Measurements from ENCODE around the gene USP27X. TPM values are rescaled to one million over a fixed set of nuclear protein-coding genes. Genes with fewer than 3 reads are reported as not detected.
A peak's percentile ranks its signal among the peaks of the same experiment; 100 is the strongest.

The USP27X gene
- 3.6 and 6.3 TPM in 2 replicates for total RNA-seq (2012; rRNA removed)
- polyA plus RNA-seq (2012; rRNA removed) = 2.3 and 2.7 TPM in 2 replicates
- polyA plus RNA-seq (2012; cell fraction: cytosol; rRNA removed) = 1.1 and 1.4 TPM in 2 replicates
- polyA plus RNA-seq (2012; cell fraction: nucleus; rRNA removed; ENCODE audit: low replicate concordance) = 0.28 and 0.57 TPM in 2 replicates
- percentile 38 among the genes with signal in this experiment for Bru-seq, nascent RNA
- BruChase-seq, experiment 1, labeled RNA remaining after a 6-hour chase = percentile 38 among the genes with signal in this experiment
- percentile 53 among the genes with signal in this experiment for BruChase-seq, experiment 2, labeled RNA remaining after a 2-hour chase
- long read RNA-seq, partial matches to known transcripts = 0 of 3 reads
- long read RNA-seq, other reads (novel, unspliced or antisense) = 0 of 3 reads

- peak within 1 kb of the TSS; percentile 69 for H3K9ac ChIP-seq (ENCODE audit: low read depth, low read length)
- in situ Hi-C loops (cut with MboI; ENCODE audit: low sequenced_read_pairs) (no loop called here), intact Hi-C loops (cut with micrococcal nuclease) (no loop called here), dilution Hi-C loops (cut with HindIII; ENCODE audit: low sequenced_read_pairs, unreplicated experiment) (no loop called here)
- peak within 1 kb of the TSS; percentile 91 for H2AFZ ChIP-seq (replicated peaks; ENCODE audit: low read length, poor library complexity)
- H3K4me1 ChIP-seq (ENCODE audit: control insufficient read depth, insufficient read depth, low read length) = peaks cover 3% of the 10 kb centered on the region; the same call in 1 of the 2 replicates
- DNase-seq (peak; percentile 81), ATAC-seq (ENCODE audit: low read depth) (peak; percentile 90)
- H2BK20ac ChIP-seq (ENCODE audit: low read depth, low read length) = no peak within 1 kb of the TSS
- H3K4me2 ChIP-seq (ENCODE audit: low read depth, low read length) = peak within 1 kb of the TSS; percentile 97
- H2BK5ac ChIP-seq (ENCODE audit: low read depth, low read length, poor library complexity, severe bottlenecking) = peak within 1 kb of the TSS; percentile 59
- H3K4ac ChIP-seq (ENCODE audit: low read depth, low read length) = peak within 1 kb of the TSS; percentile 51; the same call in 1 of the 2 replicates
- no peak within 1 kb of the TSS for H2AK5ac ChIP-seq (ENCODE audit: low read depth, low read length)
- BruUV-seq (replicated peaks) = no TSS peak
- WGBS, 2 experiments (ENCODE audit: extremely low coverage in 2 of 2, insufficient read length in 1 of 2) = 34% methylated on average over 5 of the region's 60 CpGs; no CpG with 5 or more reads in 1 of the 2 experiments
- H3K4me3 ChIP-seq (ENCODE audit: insufficient read depth, low read depth, low read length) = peak within 1 kb of the TSS; percentile 95
- no peak within 1 kb of the TSS; the same call in 1 of the 2 replicates for H4K5ac ChIP-seq (ENCODE audit: low read depth, low read length)
- H3K23ac ChIP-seq (ENCODE audit: low read depth, low read length) = peak within 1 kb of the TSS; percentile 65; the same call in 1 of the 2 replicates
- H3K36me3 ChIP-seq (ENCODE audit: control insufficient read depth, insufficient read depth, low read length) = no peaks in the 10 kb centered on the region
- POLR2A ChIA-PET (ENCODE audit: unreplicated experiment) = no interaction called here
- peak within 1 kb of the TSS; percentile 26; the same call in 1 of the 2 replicates for H3K56ac ChIP-seq (ENCODE audit: extremely low read depth, insufficient read depth, low read length)
- H2BK15ac ChIP-seq (ENCODE audit: low read depth, low read length) = no peak within 1 kb of the TSS
- H4K8ac ChIP-seq (ENCODE audit: low read depth in 2 of 2, low read length in 2 of 2) = peak within 1 kb of the TSS in 1 of 2 experiments; percentile 35; a peak in 3 of 4 replicates
- no peak within 1 kb of the TSS for H2BK120ac ChIP-seq (ENCODE audit: low read depth, low read length)
- H3K9me1 ChIP-seq (ENCODE audit: insufficient read depth, low read length) = peaks cover 17% of the 10 kb centered on the region; the same call in 1 of the 2 replicates
- H3K27me3 ChIP-seq (ENCODE audit: control insufficient read depth, insufficient read depth, low read length) = 0 out of 2 replicates have a peak, but pooled peaks cover 3% of the 10 kb centered on the region
- CTCF ChIA-PET = interaction anchor here (1.2 kb wide), 1 partner anchor 10 kb away, joined by 3 read pairs; no protein-coding TSS in a partner anchor
- peak within 1 kb of the TSS; percentile 47 for H2AK9ac ChIP-seq (replicated peaks; ENCODE audit: low read depth, low read length, poor library complexity)
- no peaks in the 10 kb centered on the region for H4K20me1 ChIP-seq (ENCODE audit: insufficient read depth, low read length)
- no peaks in the 10 kb centered on the region; the same call in 1 of the 2 replicates for H3K9me3 ChIP-seq (ENCODE audit: control insufficient read depth, insufficient read depth, low read length)
- H3K79me1 ChIP-seq (ENCODE audit: low read depth in 1 of 2, low read length in 2 of 2) = peaks cover 6 to 11% of the 10 kb centered on the region in 2 experiments; a peak in 2 of 4 replicates
- H4K91ac ChIP-seq (ENCODE audit: insufficient read depth, low read depth, low read length) = no peak within 1 kb of the TSS; the same call in 1 of the 2 replicates
- H3K14ac ChIP-seq (replicated peaks; ENCODE audit: low read depth, low read length) = peak within 1 kb of the TSS; percentile 78
- no peak within 1 kb of the TSS for H3K18ac ChIP-seq (ENCODE audit: low read depth, low read length)
- peak within 1 kb of the TSS; percentile 64 for H3K27ac ChIP-seq (ENCODE audit: insufficient read depth, low read length)
- no peak for TF ChIP-seq SMC3 (IDR thresholded peaks at IDR 0.05; ENCODE audit: low read depth, low read length)
- no peak for TF ChIP-seq RAD21 (IDR thresholded peaks at IDR 0.05; ENCODE audit: low read length)
- TF ChIP-seq BHLHE40 (IDR thresholded peaks at IDR 0.05; ENCODE audit: low read depth, low read length) = no peak
- no peak for TF ChIP-seq RCOR1 (IDR thresholded peaks at IDR 0.05; ENCODE audit: insufficient replicate concordance, low read length)
- TF ChIP-seq MXI1 (IDR thresholded peaks at IDR 0.05; ENCODE audit: borderline replicate concordance, low read depth, low read length) = no peak
- TF ChIP-seq USF2 (IDR thresholded peaks at IDR 0.05; ENCODE audit: low read depth, low read length) = peak; percentile 76
- TF ChIP-seq, protein P1, sequence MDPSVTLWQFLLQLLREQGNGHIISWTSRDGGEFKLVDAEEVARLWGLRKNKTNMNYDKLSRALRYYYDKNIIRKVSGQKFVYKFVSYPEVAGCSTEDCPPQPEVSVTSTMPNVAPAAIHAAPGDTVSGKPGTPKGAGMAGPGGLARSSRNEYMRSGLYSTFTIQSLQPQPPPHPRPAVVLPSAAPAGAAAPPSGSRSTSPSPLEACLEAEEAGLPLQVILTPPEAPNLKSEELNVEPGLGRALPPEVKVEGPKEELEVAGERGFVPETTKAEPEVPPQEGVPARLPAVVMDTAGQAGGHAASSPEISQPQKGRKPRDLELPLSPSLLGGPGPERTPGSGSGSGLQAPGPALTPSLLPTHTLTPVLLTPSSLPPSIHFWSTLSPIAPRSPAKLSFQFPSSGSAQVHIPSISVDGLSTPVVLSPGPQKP (IDR thresholded peaks at IDR 0.05; ENCODE audit: borderline replicate concordance, low read depth, low read length) = no peak
- TF ChIP-seq FOS (IDR thresholded peaks at IDR 0.05; ENCODE audit: low read depth, low read length) = peak; percentile 65; the same call in 1 of the 2 replicates
- TF ChIP-seq NFE2L2 (IDR thresholded peaks at IDR 0.05; ENCODE audit: low read depth, low read length) = no peak
- TF ChIP-seq RFX5 (IDR thresholded peaks at IDR 0.05; ENCODE audit: low read depth, low read length) = no peak
- TF ChIP-seq MAFK (IDR thresholded peaks at IDR 0.05; ENCODE audit: low read depth, low read length) = no peak
- TF ChIP-seq CEBPB (IDR thresholded peaks at IDR 0.05; ENCODE audit: low read depth, low read length) = no peak
- no peak for TF ChIP-seq MAZ (IDR thresholded peaks at IDR 0.05; ENCODE audit: borderline replicate concordance, low read depth, low read length)
- no peak for TF ChIP-seq POLR2A (IDR thresholded peaks at IDR 0.05; ENCODE audit: low read depth, low read length)
These were observed at the start of gene USP27X for GRCh38 chrX:49878834-49879655. Gene USP27X (plus strand): TSS chrX:49879484. CDS start chrX:49880308, 824 bp downstream.
